Vagina (tissue), 2 donors: ENCODE results near the gene AKR7A3.

Source experiments
- CTCF ChIP-seq, 3 experiments: fragments of 450-650 bp in 2 of 3; fragments of 200-600 bp in 1 of 3; sonication (generic) in 1 of 3; IDR thresholded peaks; one replicate each; pipeline ENCODE4 v1.5.1; 2017 to 2019; ENCODE audit warnings: antibody characterized with exemption in 3 of 3, mild to moderate bottlenecking in 2 of 3, moderate library complexity in 2 of 3
- POLR2A ChIP-seq, 2 donors: fragments of 450-650 bp; IDR thresholded peaks; one replicate each; pipeline ENCODE4 v1.6.1; 2017; ENCODE audit warnings: antibody characterized with exemption in 2 of 2, mild to moderate bottlenecking in 2 of 2, moderate library complexity in 2 of 2
- POLR2AphosphoS5 ChIP-seq, 2 donors: sonication (generic); formaldehyde crosslinking; IDR thresholded peaks; one replicate each; pipeline ENCODE4 v1.9.0; 2017; ENCODE audit warnings: antibody characterized with exemption in 2 of 2, mild to moderate bottlenecking in 2 of 2, low read depth in 1 of 2; ENCODE audit not compliant: insufficient read depth in 1 of 2

GRCh38 chr1:19272064-19272463 lies 16.5 kb downstream of the AKR7A3 start:
- no peak for TF ChIP-seq CTCF (IDR thresholded peaks at IDR 0.05)
- TF ChIP-seq POLR2A (IDR thresholded peaks at IDR 0.05) = no peak
- TF ChIP-seq POLR2AphosphoS5 (IDR thresholded peaks at IDR 0.05; ENCODE audit: insufficient read depth in 1 of 2, low read depth in 1 of 2) = no peak
